ENCODE results near the gene EFCAB12. TPM values are rescaled to one million over a fixed set of nuclear protein-coding genes. Genes with fewer than 3 reads are reported as not detected.

EFCAB12 gene
- polyA plus RNA-seq, 2 of the 4 experiments (the other 2 are of a cell fraction) = 0.62 to 1.1 TPM

GRCh38 chr3:129425213-129425612, 3.2 kb downstream of the EFCAB12 start:
- DNase-seq (ENCODE audit: low read depth in 1 of 2, low spot score in 1 of 2) (no peak), ATAC-seq (no peak), FAIRE-seq (no peak)
- Histone ChIP-seq H3K27ac (peak overlapping the region; percentile 67 to 76; a peak in 3 of 6 replicates), H3K4me3 (no peak overlapping the region), H3K4me2 (no peak overlapping the region; the same call in 2 of the 3 replicates), H3K9me3 (no peaks in the 10 kb centered on the region), H3K4me1 (peaks cover 28% of the 10 kb centered on the region)
- POLR2A ChIA-PET = no interaction called here
- TF ChIP-seq CHD4 (IDR thresholded peaks at IDR 0.05; ENCODE audit: borderline replicate concordance) (no peak), HOXB5 (CRISPR knock-in tag; IDR thresholded peaks at IDR 0.05) (no peak), RAD21 (conservative IDR thresholded peaks at IDR 0.05 in 1 of 2, IDR thresholded peaks at IDR 0.05 in 1 of 2) (no peak), NR3C1 (IDR thresholded peaks at IDR 0.05) (no peak), FOSB (CRISPR knock-in tag; IDR thresholded peaks at IDR 0.05) (no peak), RCOR1 (IDR thresholded peaks at IDR 0.05; ENCODE audit: low read depth, low read length) (no peak), GATA3 (IDR thresholded peaks at IDR 0.05; ENCODE audit: borderline replicate concordance) (no peak), ESRRA (IDR thresholded peaks at IDR 0.05; ENCODE audit: borderline replicate concordance, low read length) (no peak), HDAC2 (IDR thresholded peaks at IDR 0.05) (no peak), SREBF2 (IDR thresholded peaks at IDR 0.05) (no peak), PBX3 (IDR thresholded peaks at IDR 0.05) (no peak), RNF2 (IDR thresholded peaks at IDR 0.05; ENCODE audit: borderline replicate concordance, low read depth) (no peak), HEYL (CRISPR knock-in tag; IDR thresholded peaks at IDR 0.05) (no peak), FOXS1 (CRISPR knock-in tag; IDR thresholded peaks at IDR 0.05) (no peak)
- WGBS (ENCODE audit: missing lambda C conversion rate) = 82% methylated on average over 3 of the region's 3 CpGs
- CTCF ChIA-PET = interaction anchor here (4.1 kb wide), 1 partner anchor 42 kb away, joined by 16 read pairs; no protein-coding TSS in a partner anchor

- DNase-seq (ENCODE audit: low read depth in 1 of 2, low spot score in 1 of 2) (peak in 1 of 2 experiments; percentile 71), FAIRE-seq (no peak), ATAC-seq (peak in 1 of 2 experiments; percentile 13; a peak in 1 of 6 replicates)
- TF ChIP-seq SREBF2 (IDR thresholded peaks at IDR 0.05) (no peak), HOXB5 (CRISPR knock-in tag; IDR thresholded peaks at IDR 0.05) (no peak), KDM5A (IDR thresholded peaks at IDR 0.05) (no peak), MAZ (IDR thresholded peaks at IDR 0.05; ENCODE audit: borderline replicate concordance, low read depth, low read length) (no peak), BCL3 (IDR thresholded peaks at IDR 0.05) (no peak), KDM1A (IDR thresholded peaks at IDR 0.05; ENCODE audit: low read depth) (no peak), POLR2A (IDR thresholded peaks at IDR 0.05; ENCODE audit: low read length) (no peak), ZC3H11A (IDR thresholded peaks at IDR 0.05) (no peak), ZFP36 (IDR thresholded peaks at IDR 0.05; ENCODE audit: borderline replicate concordance, partially characterized antibody) (no peak), REST (IDR thresholded peaks at IDR 0.05) (no peak), RNF2 (IDR thresholded peaks at IDR 0.05; ENCODE audit: borderline replicate concordance, low read depth) (no peak), HMGXB4 (CRISPR knock-in tag; IDR thresholded peaks at IDR 0.05; ENCODE audit: borderline replicate concordance) (no peak), RFX5 (IDR thresholded peaks at IDR 0.05) (no peak), FOSB (CRISPR knock-in tag; IDR thresholded peaks at IDR 0.05) (no peak), HOXB13 (CRISPR knock-in tag; IDR thresholded peaks at IDR 0.05; ENCODE audit: low read depth) (no peak), CTCF (IDR thresholded peaks at IDR 0.05) (no peak), JUNB (IDR thresholded peaks at IDR 0.05) (no peak)
- Histone ChIP-seq H3K4me2 (peak overlapping the region; percentile 37; the same call in 1 of the 3 replicates), H3K4me1 (peaks cover 28% of the 10 kb centered on the region), H3K27ac (peak overlapping the region; percentile 67 to 76), H3K4me3 (no peak overlapping the region), H3K9me3 (no peaks in the 10 kb centered on the region)
- POLR2A ChIA-PET = no interaction called here
- 76% methylated on average over 4 of the region's 4 CpGs for WGBS (ENCODE audit: missing lambda C conversion rate)
- CTCF ChIA-PET = interaction anchor here (1.2 kb wide), 1 partner anchor 41 kb away, joined by 8 read pairs; no protein-coding TSS in a partner anchor
Measured at GRCh38 chr3:129424185-129424841, 4.1 kb downstream of the EFCAB12 start.

Measured in A549 (cell line).